HG03097 (cell line): ENCODE results near the gene RAP1A.
A peak's percentile ranks its signal among the peaks of the same experiment; 100 is the strongest.
"Not testable (repeated sequence)": the region's sequence is repeated elsewhere in the genome, so short reads cannot be mapped to it uniquely, and the experiment has no call there.

Experiments
- ATAC-seq: cut with Tn5 transposase; IDR thresholded peaks from one replicate; pipeline ENCODE4 v1.9.1; 2021; ENCODE audit not compliant: unreplicated experiment, low FRiP score

The RAP1A gene

GRCh38 chr1:111733992-111734341, 114.4 kb downstream of the RAP1A start:
- no peak for ATAC-seq

- no peak for ATAC-seq
Observed at GRCh38 chr1:111734426-111734825, 114.8 kb downstream of the RAP1A start.

- ATAC-seq, result no peak
Observed at GRCh38 chr1:111734856-111735255, 115.3 kb downstream of the RAP1A start.

- ATAC-seq, result no peak
Observed at GRCh38 chr1:111735321-111735720, 115.7 kb downstream of the RAP1A start.

- ATAC-seq, result no peak
Observed at GRCh38 chr1:111735858-111736544, 116.4 kb downstream of the RAP1A start.

GRCh38 chr1:111736548-111737215, 117.1 kb downstream of the RAP1A start:
- ATAC-seq, result no peak

GRCh38 chr1:111737216-111738132, 117.9 kb downstream of the RAP1A start:
- no peak for ATAC-seq

- no peak for ATAC-seq
Observed at GRCh38 chr1:111738133-111738435, 118.5 kb downstream of the RAP1A start.

- peak; percentile 33 for ATAC-seq
Observed at GRCh38 chr1:111738436-111739193, 119.0 kb downstream of the RAP1A start.

GRCh38 chr1:111739194-111739924, 119.8 kb downstream of the RAP1A start, which contains the start of gene INKA2:
TSS of gene INKA2 (minus strand) at chr1:111739395. CDS start at chr1:111739242, 153 bp downstream.
- ATAC-seq, result peak; percentile 75

- no peak for ATAC-seq
Observed at GRCh38 chr1:111739925-111740765, 120.6 kb downstream of the RAP1A start.

- not testable (repeated sequence) for ATAC-seq
Observed at GRCh38 chr1:111742292-111742691, 122.7 kb downstream of the RAP1A start.

- no peak for ATAC-seq
Observed at GRCh38 chr1:111742938-111743549, 123.5 kb downstream of the RAP1A start.

GRCh38 chr1:111743679-111744101, 124.1 kb downstream of the RAP1A start:
- ATAC-seq, result no peak

- ATAC-seq, result no peak
Observed at GRCh38 chr1:111745675-111746613, 126.4 kb downstream of the RAP1A start.

GRCh38 chr1:111746614-111746999, 127.0 kb downstream of the RAP1A start:
- ATAC-seq, result no peak

GRCh38 chr1:111747282-111747734, 127.7 kb downstream of the RAP1A start:
- no peak for ATAC-seq
